GM21528 (cell line): ENCODE data around the gene PCDHGC3.
A peak's percentile ranks its signal among the peaks of the same experiment; 100 is the strongest.

Source experiments
- ATAC-seq: cut with Tn5 transposase; IDR thresholded peaks from one replicate; pipeline ENCODE4 v1.9.1; 2021; ENCODE audit warnings: mild to moderate bottlenecking, moderate library complexity; ENCODE audit not compliant: unreplicated experiment, low FRiP score

Gene PCDHGC3

GRCh38 chr5:141506381-141507155, 30.8 kb downstream of the PCDHGC3 start:
- ATAC-seq = no peak

- peak; percentile 42 for ATAC-seq
These were observed 31.8 kb downstream of the PCDHGC3 start for GRCh38 chr5:141507387-141508091.

GRCh38 chr5:141508440-141508797, 32.7 kb downstream of the PCDHGC3 start:
- ATAC-seq = no peak

GRCh38 chr5:141508798-141509611, 33.2 kb downstream of the PCDHGC3 start:
- ATAC-seq = no peak

GRCh38 chr5:141510160-141510559, 34.4 kb downstream of the PCDHGC3 start:
- no peak for ATAC-seq

DNA sequence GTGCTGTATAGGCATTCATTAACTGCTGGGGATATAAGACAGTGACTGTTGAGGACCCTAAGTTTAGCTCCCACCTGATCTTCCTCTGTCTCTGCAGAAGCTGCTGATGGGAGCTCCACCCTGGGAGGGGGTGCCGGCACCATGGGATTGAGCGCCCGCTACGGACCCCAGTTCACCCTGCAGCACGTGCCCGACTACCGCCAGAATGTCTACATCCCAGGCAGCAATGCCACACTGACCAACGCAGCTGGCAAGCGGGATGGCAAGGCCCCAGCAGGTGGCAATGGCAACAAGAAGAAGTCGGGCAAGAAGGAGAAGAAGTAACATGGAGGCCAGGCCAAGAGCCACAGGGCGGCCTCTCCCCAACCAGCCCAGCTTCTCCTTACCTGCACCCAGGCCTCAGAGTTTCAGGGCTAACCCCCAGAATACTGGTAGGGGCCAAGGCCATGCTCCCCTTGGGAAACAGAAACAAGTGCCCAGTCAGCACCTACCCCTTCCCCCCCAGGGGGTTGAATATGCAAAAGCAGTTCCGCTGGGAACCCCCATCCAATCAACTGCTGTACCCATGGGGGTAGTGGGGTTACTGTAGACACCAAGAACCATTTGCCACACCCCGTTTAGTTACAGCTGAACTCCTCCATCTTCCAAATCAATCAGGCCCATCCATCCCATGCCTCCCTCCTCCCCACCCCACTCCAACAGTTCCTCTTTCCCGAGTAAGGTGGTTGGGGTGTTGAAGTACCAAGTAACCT, 35.3 kb downstream of the PCDHGC3 start:
- peak; percentile 19 for ATAC-seq

- ATAC-seq = no peak
These were observed 36.1 kb downstream of the PCDHGC3 start for GRCh38 chr5:141511771-141512325.

GRCh38 chr5:141512390-141512910, 36.7 kb downstream of the PCDHGC3 start:
- ATAC-seq = peak; percentile 20

DNA sequence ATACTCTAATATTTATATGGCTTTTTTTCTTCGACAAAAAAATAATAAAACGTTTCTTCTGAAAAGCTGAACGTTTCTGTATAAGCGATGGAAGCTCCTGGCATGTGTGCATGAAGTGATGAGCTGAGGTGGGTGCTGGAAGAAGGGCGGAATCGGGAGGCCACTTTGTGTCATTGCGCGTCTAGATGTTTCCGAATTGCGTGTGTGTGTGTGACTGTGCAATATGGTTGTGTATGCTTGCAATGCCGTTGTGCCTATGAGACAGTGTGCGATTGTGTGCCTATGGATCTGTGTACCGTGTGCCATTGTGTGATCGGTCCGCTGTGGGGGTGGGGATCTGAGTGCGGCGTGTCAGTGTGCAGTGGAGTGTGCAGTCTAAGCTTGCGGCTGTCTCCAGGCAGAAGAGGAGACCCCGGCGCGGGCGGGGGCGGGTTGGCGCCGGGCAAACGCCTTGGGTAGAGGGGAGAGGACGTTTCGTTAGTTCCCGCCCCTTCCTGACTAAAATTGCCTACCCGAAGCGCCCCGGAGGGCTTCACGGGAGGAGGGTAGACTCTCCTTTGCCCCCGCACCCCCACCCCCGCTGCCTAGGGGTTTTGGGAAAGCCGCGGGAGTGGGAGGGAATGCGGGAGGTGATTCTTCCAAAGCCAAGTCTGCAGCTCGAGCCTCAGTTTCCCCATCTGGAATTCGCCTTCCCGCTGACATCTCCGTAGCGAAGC, 37.3 kb downstream of the PCDHGC3 start:
- no peak for ATAC-seq

DNA sequence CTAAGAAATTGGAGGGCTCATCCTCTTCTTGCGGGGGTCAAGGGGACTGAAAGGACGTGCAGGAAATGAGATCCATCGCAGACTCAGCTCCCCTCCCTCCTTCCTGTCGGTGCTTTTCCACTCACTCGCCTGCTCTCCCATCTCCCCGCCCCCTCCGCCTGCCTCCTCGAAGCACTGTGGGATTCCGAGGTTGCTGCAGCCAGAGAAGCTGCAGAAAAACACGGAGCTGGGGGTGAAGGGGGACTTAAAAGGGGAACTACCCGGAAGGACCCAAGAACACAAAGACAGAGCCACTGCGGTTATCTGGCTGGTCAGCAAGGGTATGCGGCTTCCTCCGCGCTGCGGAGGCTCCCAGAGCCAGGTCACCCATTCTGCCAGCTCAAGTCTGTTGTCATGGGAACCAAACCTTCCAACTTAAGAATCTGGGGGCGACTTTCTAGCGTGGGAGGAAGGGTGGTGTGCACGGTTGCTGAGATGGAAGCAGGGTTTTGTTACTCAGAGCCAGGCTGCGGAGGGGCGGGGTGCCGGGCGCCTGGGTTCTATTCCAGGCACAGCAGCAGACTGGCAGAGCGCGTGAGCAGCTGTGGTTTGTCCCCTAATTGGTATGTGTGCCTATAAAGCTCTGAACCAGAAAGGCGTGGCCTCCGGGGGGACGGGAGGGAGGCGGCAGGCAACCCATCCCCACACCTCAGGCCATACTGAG, 38.0 kb downstream of the PCDHGC3 start:
- peak; percentile 29 for ATAC-seq

DNA sequence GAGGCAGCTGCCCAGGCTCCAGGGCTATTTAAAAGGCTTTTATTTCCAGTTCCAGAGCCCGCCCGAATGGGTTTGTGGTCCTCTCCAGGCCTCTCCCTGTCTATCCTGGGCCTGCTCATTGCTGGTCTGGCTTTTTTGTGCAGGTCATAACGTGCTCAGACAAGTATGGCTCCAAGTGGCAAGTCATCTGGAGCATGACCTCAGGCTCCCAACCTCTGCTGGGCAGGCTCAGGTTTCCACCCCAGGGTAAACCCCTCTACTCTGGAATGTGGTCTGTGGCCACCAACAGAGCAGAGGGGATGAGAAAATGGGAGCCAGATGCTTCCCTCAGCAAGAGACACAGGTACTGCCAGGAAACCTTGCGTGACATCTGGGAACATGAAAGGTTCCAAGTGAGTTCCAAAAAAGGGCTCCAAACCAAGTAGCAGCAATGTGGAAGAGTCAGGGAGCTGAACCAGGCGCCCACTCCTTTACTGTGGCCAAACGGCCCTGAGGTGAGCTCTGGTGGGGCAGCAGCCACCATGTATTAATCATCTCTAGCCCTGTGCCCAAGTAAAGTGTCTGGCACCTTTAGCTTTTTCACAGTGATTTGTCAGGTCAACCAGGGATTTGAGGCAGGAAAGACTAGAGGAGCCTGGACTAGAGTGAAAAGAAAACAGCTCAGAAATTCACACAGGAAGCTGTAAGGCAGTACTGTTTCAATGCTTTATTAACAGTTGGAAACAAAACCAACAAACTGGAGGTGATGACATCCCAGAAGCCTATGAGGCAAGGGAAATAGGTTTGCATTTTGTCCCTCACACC, 38.8 kb downstream of the PCDHGC3 start:
- ATAC-seq = peak; percentile 14

DNA sequence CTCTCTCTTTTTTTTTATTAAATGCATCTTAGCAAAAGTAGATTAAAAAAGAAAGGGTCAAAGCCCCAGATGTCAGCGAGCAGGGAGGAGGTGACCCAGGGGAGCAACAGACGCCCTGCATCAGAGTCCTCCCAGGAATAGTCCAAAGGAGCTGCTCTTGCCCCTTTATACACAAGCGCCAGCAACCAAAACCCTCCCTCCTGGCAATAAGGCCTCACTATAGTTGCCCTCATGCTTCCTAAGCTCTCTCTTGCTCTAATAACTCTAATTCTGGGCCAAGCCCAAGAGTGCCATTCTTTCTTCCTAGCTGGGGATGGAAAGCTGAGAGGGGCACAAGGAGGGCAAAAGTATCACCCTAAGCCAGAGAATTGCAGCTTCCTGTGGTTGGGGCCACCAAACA, 39.4 kb downstream of the PCDHGC3 start:
- no peak for ATAC-seq

GRCh38 chr5:141515946-141516671, 40.3 kb downstream of the PCDHGC3 start:
- ATAC-seq = no peak

DNA sequence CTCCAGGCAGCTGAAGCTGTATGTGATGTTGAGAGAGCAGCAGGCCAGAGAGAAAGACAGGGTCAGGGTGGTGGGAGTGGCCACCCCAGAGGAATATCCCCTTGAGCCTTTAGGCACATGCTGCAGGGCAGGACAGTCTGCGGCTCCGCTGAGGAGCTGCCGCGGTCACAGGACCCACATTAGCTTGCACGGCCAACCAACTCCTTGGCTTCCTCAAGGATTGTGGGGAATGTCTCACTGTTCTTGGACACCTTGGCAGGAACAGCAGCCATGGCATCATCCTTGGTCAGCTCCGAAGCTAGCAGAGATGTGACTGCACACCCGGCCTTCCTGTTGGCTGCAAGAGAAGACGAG, 40.9 kb downstream of the PCDHGC3 start:
- no peak for ATAC-seq

DNA sequence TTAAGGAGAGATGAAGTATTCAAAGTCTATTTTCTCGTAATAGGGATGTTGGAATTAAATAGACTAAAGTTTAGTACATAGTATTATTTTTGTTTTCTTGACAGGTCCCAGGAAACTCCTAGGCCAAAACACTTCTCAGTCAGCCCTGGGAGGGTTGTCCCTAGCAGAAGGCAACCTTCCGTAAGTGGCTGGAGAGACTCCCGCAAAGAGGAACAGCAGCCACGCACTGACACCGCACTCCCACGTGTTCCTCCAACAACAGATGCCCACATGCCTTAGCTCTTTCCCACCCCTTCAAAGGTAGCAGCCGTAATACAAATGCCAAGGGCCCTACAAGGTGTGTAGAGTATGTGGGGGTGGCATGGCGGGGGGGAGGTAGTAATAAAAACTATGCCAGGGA, 41.5 kb downstream of the PCDHGC3 start:
- ATAC-seq = no peak

DNA sequence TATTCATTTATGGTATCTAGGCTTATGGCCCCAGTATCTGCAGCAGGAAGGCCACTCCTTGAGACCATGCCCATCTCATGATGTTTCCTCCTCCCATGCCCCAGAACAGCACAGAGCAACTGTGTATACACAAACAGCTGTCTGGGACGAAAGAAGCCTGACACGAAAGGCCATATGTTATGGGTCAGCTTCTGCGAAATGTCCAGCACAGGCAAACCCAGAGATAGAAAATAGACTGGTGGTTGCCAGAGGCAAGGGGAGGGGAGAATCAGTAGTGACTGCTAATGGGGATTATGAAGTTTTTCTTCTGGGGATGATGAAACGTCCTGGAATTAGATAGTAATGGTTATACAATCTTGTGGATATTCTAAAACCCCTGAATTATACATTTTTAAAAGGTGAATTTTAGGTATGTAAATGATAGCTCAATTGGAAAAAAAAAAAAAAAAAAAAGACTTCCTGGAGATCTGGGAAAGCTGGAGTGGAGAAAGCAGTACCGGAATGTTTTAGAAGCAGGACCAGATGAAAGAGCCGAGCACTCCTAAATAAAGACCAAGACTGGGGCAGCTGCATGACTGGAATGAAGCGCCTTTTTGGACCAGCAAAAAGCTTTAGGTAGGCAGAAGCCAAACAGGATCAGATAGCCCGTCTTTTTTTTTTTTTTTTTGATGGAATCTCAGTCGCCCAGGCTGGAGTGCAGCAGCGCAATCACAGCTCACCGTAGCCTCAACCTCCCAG, 42.3 kb downstream of the PCDHGC3 start:
- no peak for ATAC-seq

DNA sequence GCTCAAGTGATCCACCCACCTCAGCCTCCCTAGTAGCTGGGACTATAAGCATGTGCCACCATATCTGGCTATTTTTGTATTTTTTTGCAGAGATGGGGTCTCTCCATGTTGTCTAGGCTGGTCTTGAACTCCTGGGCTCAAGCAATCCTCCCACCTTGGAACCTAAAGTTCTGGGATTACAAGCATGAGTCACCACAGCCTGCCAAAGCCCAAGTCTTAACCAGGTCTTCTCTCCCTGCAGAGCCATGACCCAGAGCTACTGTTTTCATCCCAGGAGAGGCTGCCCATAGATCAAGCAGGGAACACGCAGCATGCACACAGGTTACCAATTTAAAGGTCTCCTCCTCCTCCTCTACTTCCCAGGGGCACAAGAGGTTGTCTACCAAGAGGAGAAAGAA, 42.9 kb downstream of the PCDHGC3 start:
- no peak for ATAC-seq
